SK-N-SH (cell line): ENCODE data around the gene SAMD4B. TPM values are rescaled to one million over a fixed set of nuclear protein-coding genes. Genes with fewer than 3 reads are reported as not detected.

Source experiments
- CTCF ChIA-PET: fragments of 300-600, 350-600 bp; formaldehyde crosslinking; extraction: SDS; loops from one replicate; lab custom pipeline; 2021; lab: Yijun Ruan, JAX
- POLR2A ChIA-PET: fragments of 350-600 bp; sonication (Branson Sonifier 250); formaldehyde crosslinking; extraction: SDS; loops from one replicate; lab custom pipeline; 2020; ENCODE audit warnings: antibody characterized with exemption, inconsistent platforms; lab: Yijun Ruan, JAX
- DNase-seq: peaks from one replicate; pipeline ENCODE4 v3.0.0; 2012
- H2AFZ ChIP-seq: fragments of 200-600 bp; sonication (generic); 2 replicates; pipeline ENCODE4 v1.8.1; 2016; ENCODE audit warnings: antibody characterized with exemption, mild to moderate bottlenecking, low read depth
- H3F3A ChIP-seq: fragments of 200-600 bp; sonication (generic); replicated peaks from 2 replicates; pipeline ENCODE3; 2016; ENCODE audit warnings: antibody characterized with exemption, mild to moderate bottlenecking; ENCODE audit not compliant: insufficient read depth
- H3K27ac ChIP-seq, 2 experiments: fragments of 200-500 bp in 1 of 2; fragments of 200-600 bp in 1 of 2; sonication (Bioruptor generic) in 1 of 2; sonication (generic), shearing (Covaris generic) in 1 of 2; 2 replicates each; pipeline versions ENCODE4 v1.5.1 to v1.6.1; 2014 to 2016; ENCODE audit warnings: low read depth in 2 of 2, inconsistent platforms in 1 of 2, low read length in 1 of 2, mild to moderate bottlenecking in 1 of 2, mixed read lengths in 1 of 2
- H3K27me3 ChIP-seq: fragments of 200-600 bp; sonication (generic), shearing (Covaris generic); 2 replicates; pipeline ENCODE4 v1.6.1; 2016; ENCODE audit warnings: mixed run types; ENCODE audit not compliant: insufficient read depth
- H3K36me3 ChIP-seq, 2 experiments: fragments of 200-500 bp in 1 of 2; fragments of 200-600 bp in 1 of 2; sonication (Bioruptor generic) in 1 of 2; sonication (generic) in 1 of 2; replicated peaks in 1 of 2; 2 replicates each; pipeline versions ENCODE3 to v1.5.1; 2014 to 2016; ENCODE audit warnings: low read length in 1 of 2, mild to moderate bottlenecking in 1 of 2; ENCODE audit not compliant: insufficient read depth in 2 of 2, control insufficient read depth in 1 of 2
- H3K4me1 ChIP-seq, 2 experiments: fragments of 200-500 bp in 1 of 2; fragments of 200-600 bp in 1 of 2; sonication (Bioruptor generic) in 1 of 2; sonication (generic), shearing (Covaris generic) in 1 of 2; 2 replicates each; pipeline versions ENCODE4 v1.5.1 to v1.6.1; 2014 to 2016; ENCODE audit warnings: low read depth in 1 of 2, low read length in 1 of 2, mixed run types in 1 of 2; ENCODE audit not compliant: insufficient read depth in 2 of 2, control insufficient read depth in 1 of 2
- H3K4me2 ChIP-seq: fragments of 200-600 bp; sonication (generic), shearing (Covaris generic); 2 replicates; pipeline ENCODE4 v1.6.1; 2017; ENCODE audit warnings: mixed run types
- H3K4me3 ChIP-seq, 2 experiments: fragments of 200-500 bp in 1 of 2; fragments of 200-600 bp in 1 of 2; sonication (Bioruptor generic) in 1 of 2; sonication (generic), shearing (Covaris generic) in 1 of 2; 2 replicates each; pipeline versions ENCODE4 v1.5.1 to v1.8.1; 2014 to 2016; ENCODE audit warnings: low read depth in 2 of 2, inconsistent platforms in 1 of 2, low read length in 1 of 2, mild to moderate bottlenecking in 1 of 2, mixed read lengths in 1 of 2, moderate library complexity in 1 of 2
- H3K79me2 ChIP-seq: fragments of 200-600 bp; sonication (generic); 2 replicates; pipeline ENCODE4 v1.8.1; 2017; ENCODE audit warnings: mild to moderate bottlenecking; ENCODE audit not compliant: insufficient read depth
- H3K9ac ChIP-seq: fragments of 200-600 bp; sonication (generic); 2 replicates; pipeline ENCODE4 v1.6.1; 2017; ENCODE audit warnings: mixed run types
- H3K9me2 ChIP-seq: fragments of 200-600 bp; sonication (generic); 2 replicates; pipeline ENCODE4 v1.6.1; 2017; ENCODE audit warnings: mixed run types
- H3K9me3 ChIP-seq: fragments of 200-600 bp; sonication (generic); 2 replicates; pipeline ENCODE4 v1.6.1; 2017; ENCODE audit warnings: mixed run types, mild to moderate bottlenecking, moderate library complexity
- H4K20me1 ChIP-seq: fragments of 200-600 bp; sonication (generic); 2 replicates; pipeline ENCODE4 v1.6.1; 2017; ENCODE audit warnings: mild to moderate bottlenecking, mixed run types; ENCODE audit not compliant: insufficient read depth
- CHD2 ChIP-seq: fragments of 150-350 bp; IDR thresholded peaks from 2 replicates; pipeline ENCODE4 v1.6.1; 2018; ENCODE audit warnings: low read length; ENCODE audit not compliant: partially characterized antibody
- ELF1 ChIP-seq: IDR thresholded peaks from 2 replicates; pipeline ENCODE4 v1.4.0; 2012
- FOSL2 ChIP-seq: IDR thresholded peaks from 2 replicates; pipeline ENCODE4 v1.4.0; 2012; ENCODE audit warnings: low read depth, mild to moderate bottlenecking, moderate library complexity, borderline replicate concordance
- FOXJ3 ChIP-seq: sonication (generic); formaldehyde crosslinking; IDR thresholded peaks from 2 replicates; pipeline ENCODE4 v1.5.1; 2020; ENCODE audit warnings: mild to moderate bottlenecking, missing genetic modification reagents
- MEF2A ChIP-seq: IDR thresholded peaks from 2 replicates; pipeline ENCODE4 v1.4.0; 2012; ENCODE audit warnings: low read depth, borderline replicate concordance
- MXI1 ChIP-seq: IDR thresholded peaks from 2 replicates; pipeline ENCODE4 v1.6.1; 2012; ENCODE audit warnings: mild to moderate bottlenecking, low read depth, low read length, improper control_type of control experiment
- NRF1 ChIP-seq: IDR thresholded peaks from 2 replicates; pipeline ENCODE4 v1.6.1; 2012; ENCODE audit warnings: low read depth, mild to moderate bottlenecking, low read length
- PBX3 ChIP-seq: IDR thresholded peaks from 2 replicates; pipeline ENCODE4; 2012
- RAD21 ChIP-seq: IDR thresholded peaks from 2 replicates; pipeline ENCODE4 v1.6.1; 2012; ENCODE audit warnings: mild to moderate bottlenecking, low read length
- RCOR1 ChIP-seq: fragments of 150-350 bp; IDR thresholded peaks from 2 replicates; pipeline ENCODE4 v1.6.1; 2017; ENCODE audit warnings: antibody characterized with exemption, low read length
- REST ChIP-seq: IDR thresholded peaks from 2 replicates; pipeline ENCODE4 v1.6.1; 2012; ENCODE audit warnings: mild to moderate bottlenecking, low read depth, low read length, moderate library complexity
- RFX5 ChIP-seq: IDR thresholded peaks from 2 replicates; pipeline ENCODE4 v1.6.1; 2012; ENCODE audit warnings: mild to moderate bottlenecking, improper control_type of control experiment, low read length
- RXRA ChIP-seq: IDR thresholded peaks from 2 replicates; pipeline ENCODE4 v1.4.0; 2012; ENCODE audit warnings: low read depth, mild to moderate bottlenecking, borderline replicate concordance
- SIN3A ChIP-seq: IDR thresholded peaks from 2 replicates; pipeline ENCODE4 v1.6.1; 2012; ENCODE audit warnings: low read depth, mild to moderate bottlenecking, low read length, moderate library complexity, borderline replicate concordance
- SMC3 ChIP-seq: IDR thresholded peaks from 2 replicates; pipeline ENCODE4 v1.6.1; 2012; ENCODE audit warnings: low read depth, low read length, improper control_type of control experiment
- USF1 ChIP-seq: IDR thresholded peaks from 2 replicates; pipeline ENCODE4 v1.4.0; 2012; ENCODE audit warnings: low read depth, borderline replicate concordance
- WGBS: methylation state at CpG from one replicate; pipeline ENCODE4 v1.1.6; 2017; ENCODE audit warnings: low lambda C conversion rate; 5-methylcytosine and 5-hydroxymethylcytosine counted together
- polyA plus RNA-seq, 3 experiments: library from polyadenylated mRNA; depleted of rRNA; stranded (reverse); fragments of >200 nt; gene quantifications; 2 replicates each; pipeline ENCODE4 v1.2.3, GENCODE V29; 2012
- TF ChIP-seq, protein P1 (sequence below): fragments of 150-350 bp; IDR thresholded peaks from 2 replicates; pipeline ENCODE4 v1.6.1; 2016; ENCODE audit warnings: mild to moderate bottlenecking, low read depth, low read length
- TF ChIP-seq, protein P2 (sequence below): fragments of 150-350 bp; IDR thresholded peaks from 2 replicates; pipeline ENCODE4 v1.6.1; 2017; ENCODE audit warnings: antibody characterized with exemption, low read length, low read depth, borderline replicate concordance

The SAMD4B gene
- polyA plus RNA-seq, 1 of the 3 experiments (the other 2 are of a cell fraction) = 83.0 TPM

- no peak for DNase-seq
- Histone ChIP-seq H3K27ac (no peak overlapping the region), H3F3A (no peaks in the 10 kb centered on the region), H3K9ac (no peak overlapping the region), H3K4me2 (no peak overlapping the region), H3K27me3 (no peaks in the 10 kb centered on the region), H3K9me2 (no peaks in the 10 kb centered on the region), H3K9me3 (no peaks in the 10 kb centered on the region), H3K4me1 (no peaks in the 10 kb centered on the region), H3K79me2 (no peaks in the 10 kb centered on the region), H3K36me3 (no peaks in the 10 kb centered on the region), H2AFZ (no peak overlapping the region), H4K20me1 (no peaks in the 10 kb centered on the region), H3K4me3 (no peak overlapping the region)
- ChIA-PET CTCF (no interaction called here), POLR2A (no interaction called here)
- WGBS = 95% methylated on average over 75 of the region's 82 CpGs
- TF ChIP-seq, protein P1, sequence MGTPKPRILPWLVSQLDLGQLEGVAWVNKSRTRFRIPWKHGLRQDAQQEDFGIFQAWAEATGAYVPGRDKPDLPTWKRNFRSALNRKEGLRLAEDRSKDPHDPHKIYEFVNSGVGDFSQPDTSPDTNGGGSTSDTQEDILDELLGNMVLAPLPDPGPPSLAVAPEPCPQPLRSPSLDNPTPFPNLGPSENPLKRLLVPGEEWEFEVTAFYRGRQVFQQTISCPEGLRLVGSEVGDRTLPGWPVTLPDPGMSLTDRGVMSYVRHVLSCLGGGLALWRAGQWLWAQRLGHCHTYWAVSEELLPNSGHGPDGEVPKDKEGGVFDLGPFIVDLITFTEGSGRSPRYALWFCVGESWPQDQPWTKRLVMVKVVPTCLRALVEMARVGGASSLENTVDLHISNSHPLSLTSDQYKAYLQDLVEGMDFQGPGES = no peak
- TF ChIP-seq PBX3 = no peak
- TF ChIP-seq REST = no peak
- no peak for TF ChIP-seq RFX5
- no peak for TF ChIP-seq RAD21
- no peak for TF ChIP-seq USF1
- no peak for TF ChIP-seq SIN3A
- no peak for TF ChIP-seq MXI1
- no peak for TF ChIP-seq RCOR1
- no peak for TF ChIP-seq NRF1
- TF ChIP-seq SMC3 = no peak
- TF ChIP-seq CHD2 = no peak
- no peak for TF ChIP-seq FOXJ3 (CRISPR knock-in tag)
- no peak for TF ChIP-seq RXRA
- TF ChIP-seq MEF2A = no peak
- TF ChIP-seq, protein P2, sequence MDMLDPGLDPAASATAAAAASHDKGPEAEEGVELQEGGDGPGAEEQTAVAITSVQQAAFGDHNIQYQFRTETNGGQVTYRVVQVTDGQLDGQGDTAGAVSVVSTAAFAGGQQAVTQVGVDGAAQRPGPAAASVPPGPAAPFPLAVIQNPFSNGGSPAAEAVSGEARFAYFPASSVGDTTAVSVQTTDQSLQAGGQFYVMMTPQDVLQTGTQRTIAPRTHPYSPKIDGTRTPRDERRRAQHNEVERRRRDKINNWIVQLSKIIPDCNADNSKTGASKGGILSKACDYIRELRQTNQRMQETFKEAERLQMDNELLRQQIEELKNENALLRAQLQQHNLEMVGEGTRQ = no peak
- no peak for TF ChIP-seq FOSL2
- TF ChIP-seq ELF1 = no peak
These were observed 34.2 kb upstream of the SAMD4B start for GRCh38 chr19:39307822-39308530.
